Left ventricle myocardium inferior (tissue), 1 donor: ENCODE measurements around the gene CYP46A1. TPM values are rescaled to one million over a fixed set of nuclear protein-coding genes. Genes with fewer than 3 reads are reported as not detected.
A peak's percentile ranks its signal among the peaks of the same experiment; 100 is the strongest.

Source experiments
- DNase-seq: peaks from one replicate; pipeline ENCODE4 v3.0.0-alpha.2; 2020
- H3K27ac ChIP-seq: fragments of 200-600 bp; replicated peaks from 2 replicates; pipeline ENCODE4 v1.8.0; 2021
- H3K27me3 ChIP-seq: fragments of 200-600 bp; 2 replicates; pipeline ENCODE4 v1.8.0; 2021; ENCODE audit warnings: low read depth
- H3K36me3 ChIP-seq: fragments of 200-600 bp; 2 replicates; pipeline ENCODE4 v1.8.0; 2021
- H3K4me1 ChIP-seq: fragments of 200-600 bp; 2 replicates; pipeline ENCODE4 v1.8.0; 2021
- H3K4me3 ChIP-seq: fragments of 200-600 bp; 2 replicates; pipeline ENCODE4 v1.8.0; 2021; ENCODE audit warnings: mild to moderate bottlenecking, moderate library complexity
- H3K9me3 ChIP-seq: fragments of 200-600 bp; replicated peaks from 2 replicates; pipeline ENCODE4 v1.8.0; 2021
- intact Hi-C: fragments of 100-400 bp; cut with micrococcal nuclease; formaldehyde crosslinking; loops from one replicate; pipeline ENCODE4 v1.11.0; 2022
- total RNA-seq: library from RNA; stranded (reverse); fragmentation: NEBNext Ultra II Directional; extraction: Animal tissue kit (Norgen Biotek cat#: 25700); gene quantifications from one replicate; pipeline ENCODE4 v1.2.1, GENCODE V29; 2021
- TF ChIP-seq, protein P1 (sequence below): fragments of 200-600 bp; IDR thresholded peaks from 2 replicates; pipeline ENCODE4 v1.8.0; 2021; ENCODE audit warnings: antibody characterized with exemption, mild to moderate bottlenecking, borderline replicate concordance
- donor health status: DM: no; HTN: yes; CAD: no; lungs with severe emphysema.

CYP46A1 gene
- total RNA-seq, 1 donor from 2014 or later: 4.2 TPM

DNA sequence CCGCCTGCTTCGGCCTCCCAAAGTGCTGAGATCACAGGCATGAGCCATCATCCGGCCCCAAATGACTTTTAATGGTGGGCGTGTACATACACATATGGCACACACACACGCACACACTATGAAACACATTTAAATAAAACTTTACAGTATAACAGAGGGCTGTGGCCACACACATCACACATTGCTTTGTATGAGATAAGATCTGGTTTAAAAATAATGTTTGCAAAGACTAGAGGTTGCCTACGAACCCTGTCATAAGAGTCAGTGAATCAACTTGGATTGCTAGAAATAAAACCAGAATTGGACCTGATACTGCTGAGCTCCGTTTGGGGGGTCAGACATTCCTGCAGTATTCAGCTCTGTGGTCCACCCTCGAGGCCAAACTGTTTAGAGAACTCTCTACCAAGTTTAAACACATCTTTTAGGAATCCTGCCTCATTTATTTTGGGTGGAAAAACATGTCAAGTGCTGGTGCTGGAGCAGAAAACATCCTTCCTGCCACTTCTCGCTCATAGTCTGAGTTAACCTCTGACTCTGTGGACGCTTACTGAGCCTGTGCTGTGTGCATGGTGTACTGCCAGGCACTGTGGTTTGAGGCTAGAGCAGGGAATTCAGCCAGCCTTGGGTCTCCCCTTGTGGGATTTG lies 61.3 kb downstream of the CYP46A1 start:
- H3K4me3 ChIP-seq: no peak overlapping the region
- H3K9me3 ChIP-seq: no peaks in the 10 kb centered on the region
- no peak for DNase-seq
- peaks cover 86% of the 10 kb centered on the region for H3K4me1 ChIP-seq
- H3K27ac ChIP-seq: peak overlapping the region; percentile 93
- intact Hi-C loops: no loop called here
- H3K27me3 ChIP-seq: no peaks in the 10 kb centered on the region
- TF ChIP-seq, protein P1, sequence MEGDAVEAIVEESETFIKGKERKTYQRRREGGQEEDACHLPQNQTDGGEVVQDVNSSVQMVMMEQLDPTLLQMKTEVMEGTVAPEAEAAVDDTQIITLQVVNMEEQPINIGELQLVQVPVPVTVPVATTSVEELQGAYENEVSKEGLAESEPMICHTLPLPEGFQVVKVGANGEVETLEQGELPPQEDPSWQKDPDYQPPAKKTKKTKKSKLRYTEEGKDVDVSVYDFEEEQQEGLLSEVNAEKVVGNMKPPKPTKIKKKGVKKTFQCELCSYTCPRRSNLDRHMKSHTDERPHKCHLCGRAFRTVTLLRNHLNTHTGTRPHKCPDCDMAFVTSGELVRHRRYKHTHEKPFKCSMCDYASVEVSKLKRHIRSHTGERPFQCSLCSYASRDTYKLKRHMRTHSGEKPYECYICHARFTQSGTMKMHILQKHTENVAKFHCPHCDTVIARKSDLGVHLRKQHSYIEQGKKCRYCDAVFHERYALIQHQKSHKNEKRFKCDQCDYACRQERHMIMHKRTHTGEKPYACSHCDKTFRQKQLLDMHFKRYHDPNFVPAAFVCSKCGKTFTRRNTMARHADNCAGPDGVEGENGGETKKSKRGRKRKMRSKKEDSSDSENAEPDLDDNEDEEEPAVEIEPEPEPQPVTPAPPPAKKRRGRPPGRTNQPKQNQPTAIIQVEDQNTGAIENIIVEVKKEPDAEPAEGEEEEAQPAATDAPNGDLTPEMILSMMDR: no peak
- H3K36me3 ChIP-seq: no peaks in the 10 kb centered on the region

DNA sequence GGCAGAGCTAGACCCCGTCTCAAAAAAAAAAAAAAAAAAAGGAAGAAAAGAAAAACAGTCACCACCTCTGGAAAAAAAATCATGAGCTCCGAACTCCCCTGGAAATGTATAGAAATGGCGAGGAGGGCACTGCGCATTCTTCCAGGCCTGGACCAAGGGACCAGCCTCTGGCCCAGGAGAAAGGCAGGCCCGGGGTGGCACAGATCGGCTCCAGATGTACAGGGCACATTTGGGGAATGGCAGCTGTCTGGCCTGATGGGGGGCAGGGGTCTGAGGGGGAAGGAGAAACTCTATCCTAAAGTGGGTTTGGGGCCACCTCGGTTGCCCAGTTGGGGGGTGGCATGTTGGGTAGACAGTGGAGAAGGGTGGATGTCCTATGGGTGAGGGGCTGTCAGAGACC lies 63.1 kb downstream of the CYP46A1 start:
- Histone ChIP-seq H3K4me3 (peak overlapping the region; percentile 35), H3K27ac (peak overlapping the region; percentile 93), H3K36me3 (no peaks in the 10 kb centered on the region), H3K27me3 (no peaks in the 10 kb centered on the region), H3K9me3 (no peaks in the 10 kb centered on the region), H3K4me1 (peaks cover 81% of the 10 kb centered on the region)
- intact Hi-C loops: no loop called here
- no peak for DNase-seq
- TF ChIP-seq, protein P1: no peak

DNA sequence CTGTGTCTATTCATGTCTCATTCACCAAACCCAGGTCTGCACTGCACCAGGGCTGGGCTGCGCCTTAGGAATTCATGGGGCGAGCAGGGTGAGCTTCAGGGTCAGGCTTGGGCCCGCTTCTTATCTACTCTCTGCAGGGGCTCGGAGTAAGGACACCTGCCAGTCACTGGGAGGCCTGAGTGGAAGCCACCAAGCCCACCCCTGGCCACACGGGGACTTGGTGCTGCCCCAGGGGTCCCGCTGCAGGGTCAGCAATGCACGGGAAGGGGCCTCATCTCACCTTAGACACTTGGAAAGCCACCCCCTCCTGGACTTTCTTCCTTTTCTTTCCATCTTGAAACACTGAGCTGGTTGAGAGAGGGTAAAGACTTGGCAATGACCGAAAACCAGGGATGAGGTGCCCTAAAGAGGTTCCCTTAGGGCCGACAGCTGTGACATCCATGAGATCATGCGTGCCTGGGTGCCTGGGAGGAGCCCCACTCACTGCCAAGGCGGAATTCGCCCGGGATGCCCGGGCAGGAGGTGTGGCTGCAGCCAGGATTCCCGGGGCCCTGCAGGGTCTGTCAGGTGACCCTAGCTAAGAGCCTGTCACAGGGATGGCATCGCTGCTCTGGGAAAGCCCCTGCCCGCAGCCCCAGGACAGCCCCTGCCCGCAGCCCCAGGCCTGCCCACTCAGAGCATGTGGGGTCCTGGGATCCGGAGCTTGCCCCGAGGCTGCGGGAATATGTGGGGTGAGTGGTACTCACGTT lies 63.7 kb downstream of the CYP46A1 start:
- H3K4me3 ChIP-seq: peak overlapping the region; percentile 35
- H3K36me3 ChIP-seq: no peaks in the 10 kb centered on the region
- peaks cover 82% of the 10 kb centered on the region for H3K4me1 ChIP-seq
- DNase-seq: peak; percentile 13
- TF ChIP-seq, protein P1: no peak
- H3K9me3 ChIP-seq: no peaks in the 10 kb centered on the region
- intact Hi-C loops: no loop called here
- peak overlapping the region; percentile 93 for H3K27ac ChIP-seq
- no peaks in the 10 kb centered on the region for H3K27me3 ChIP-seq

DNA sequence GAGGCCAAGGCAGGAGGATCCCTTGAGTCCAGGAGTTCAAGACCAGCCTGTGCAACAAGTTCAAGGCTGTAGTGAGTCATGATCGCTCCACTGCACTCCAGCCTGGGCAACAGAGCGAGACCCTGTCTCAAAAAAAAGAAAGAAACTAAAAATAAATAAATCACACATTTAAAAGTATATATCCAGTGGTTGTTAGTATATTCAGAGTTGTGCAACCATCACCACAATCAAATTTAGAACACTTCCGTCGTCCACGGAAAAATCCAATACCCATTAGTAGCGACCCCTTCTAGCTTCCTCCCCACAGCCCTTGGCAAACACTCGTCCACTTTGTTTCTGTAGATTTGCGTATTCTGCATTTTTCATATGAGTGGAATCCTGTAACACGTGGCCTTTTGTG lies 64.4 kb downstream of the CYP46A1 start:
- Histone ChIP-seq H3K4me1 (peaks cover 88% of the 10 kb centered on the region), H3K27me3 (no peaks in the 10 kb centered on the region), H3K4me3 (no peak overlapping the region), H3K27ac (peak overlapping the region; percentile 93), H3K9me3 (no peaks in the 10 kb centered on the region), H3K36me3 (no peaks in the 10 kb centered on the region)
- intact Hi-C loops: no loop called here
- no peak for DNase-seq
- TF ChIP-seq, protein P1: no peak

DNA sequence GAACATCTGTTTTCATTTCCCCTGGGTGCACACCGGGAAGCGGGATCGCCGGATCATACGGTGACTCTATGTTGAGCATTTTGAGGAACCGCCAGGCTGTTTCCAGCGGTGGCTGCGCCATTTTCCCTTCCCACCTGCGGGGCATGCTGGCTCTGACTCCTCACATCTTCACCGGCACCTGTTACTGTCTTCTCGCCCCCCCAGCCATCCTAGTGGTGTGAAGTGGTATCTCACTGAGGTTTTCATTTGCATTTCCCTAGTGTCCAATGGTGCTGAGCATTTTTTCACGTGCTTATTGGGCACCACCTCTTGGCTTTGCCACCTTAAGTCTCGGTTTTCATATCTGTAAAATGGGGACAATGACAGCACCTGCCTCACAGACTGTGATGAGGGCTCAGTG lies 65.0 kb downstream of the CYP46A1 start:
- peak overlapping the region; percentile 93 for H3K27ac ChIP-seq
- TF ChIP-seq, protein P1: no peak
- peaks cover 94% of the 10 kb centered on the region for H3K4me1 ChIP-seq
- no peaks in the 10 kb centered on the region for H3K9me3 ChIP-seq
- no peak overlapping the region for H3K4me3 ChIP-seq
- intact Hi-C loops: no loop called here
- H3K27me3 ChIP-seq: no peaks in the 10 kb centered on the region
- DNase-seq: no peak
- H3K36me3 ChIP-seq: no peaks in the 10 kb centered on the region
